Activated CD4-positive, alpha-beta T cell treated with anti-CD3 and anti-CD28 coated beads, Interleukin-2, amount 50 U/mL, for 48 hours (primary cell): ENCODE data around the gene ADAM10.

Source experiments
- DNase-seq, 2 experiments: peaks; one replicate each; pipeline ENCODE4 v3.0.0-alpha.2; 2020

The ADAM10 gene

DNA sequence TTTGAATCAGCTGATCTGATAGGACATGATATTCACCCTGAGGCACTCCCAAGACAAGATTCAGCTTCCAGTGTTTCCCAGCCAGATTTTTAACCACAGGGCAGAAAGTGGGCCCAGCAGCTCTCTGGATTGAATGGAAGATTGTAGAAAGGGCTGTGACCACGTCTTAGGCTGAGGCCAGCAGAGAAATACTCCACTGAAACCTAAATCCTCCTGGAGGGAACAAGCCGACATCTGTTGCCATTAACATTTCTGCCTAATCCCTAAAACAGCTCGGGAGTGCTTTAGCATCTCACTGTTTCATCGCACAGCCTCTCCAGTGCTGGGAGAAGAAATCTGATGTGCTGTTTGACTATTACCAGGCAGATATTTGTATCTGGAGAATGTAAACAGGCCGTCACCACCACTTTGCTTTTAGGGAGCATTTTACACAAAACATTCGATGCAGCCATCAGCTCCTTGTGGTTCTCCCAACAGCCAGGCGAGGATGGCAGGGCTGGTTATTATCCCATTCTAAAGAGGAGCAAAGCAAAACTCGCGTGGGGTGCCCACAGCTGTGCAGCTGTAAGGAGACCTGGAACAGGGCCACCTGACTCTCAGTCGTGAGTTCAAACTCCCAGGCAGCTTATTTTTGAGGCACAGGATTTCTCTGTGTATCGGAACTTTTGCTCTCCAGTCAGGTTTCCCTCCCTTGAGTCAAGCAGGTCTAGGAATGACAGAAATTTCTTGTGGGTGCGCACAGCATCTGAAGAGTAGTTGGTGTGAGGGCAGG, 200.3 kb downstream of the ADAM10 start:
- DNase-seq, result no peak

DNA sequence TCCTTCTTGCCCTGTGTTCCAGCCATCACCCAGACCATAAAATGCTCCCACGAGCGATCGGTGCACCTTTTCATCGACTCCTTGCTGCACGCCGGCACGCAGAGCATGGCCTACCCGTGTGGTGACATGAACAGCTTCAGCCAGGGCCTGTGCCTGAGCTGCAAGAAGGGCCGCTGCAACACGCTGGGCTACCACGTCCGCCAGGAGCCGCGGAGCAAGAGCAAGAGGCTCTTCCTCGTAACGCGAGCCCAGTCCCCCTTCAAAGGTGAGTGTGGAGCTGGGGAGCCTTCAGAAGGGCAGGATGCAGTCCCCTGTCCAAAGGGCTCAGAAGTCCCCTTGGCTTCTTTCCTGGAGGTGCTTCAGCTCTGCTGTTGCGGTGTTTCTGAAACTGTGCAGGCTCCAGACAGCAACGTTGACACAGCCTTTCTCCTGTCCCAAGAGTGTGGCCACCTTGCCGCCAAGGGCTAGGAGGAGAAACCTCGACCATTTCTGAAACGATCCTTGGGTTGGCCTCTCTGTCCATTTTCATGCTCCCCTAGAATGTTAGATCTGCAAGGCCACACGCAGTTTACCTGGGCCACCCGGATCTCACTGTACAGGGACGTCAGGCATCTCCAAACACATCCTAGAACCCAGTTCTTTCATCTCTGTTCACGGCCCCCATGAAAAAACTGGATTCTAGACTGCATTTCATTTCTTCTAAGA, 201.0 kb downstream of the ADAM10 start:
- DNase-seq, result no peak

DNA sequence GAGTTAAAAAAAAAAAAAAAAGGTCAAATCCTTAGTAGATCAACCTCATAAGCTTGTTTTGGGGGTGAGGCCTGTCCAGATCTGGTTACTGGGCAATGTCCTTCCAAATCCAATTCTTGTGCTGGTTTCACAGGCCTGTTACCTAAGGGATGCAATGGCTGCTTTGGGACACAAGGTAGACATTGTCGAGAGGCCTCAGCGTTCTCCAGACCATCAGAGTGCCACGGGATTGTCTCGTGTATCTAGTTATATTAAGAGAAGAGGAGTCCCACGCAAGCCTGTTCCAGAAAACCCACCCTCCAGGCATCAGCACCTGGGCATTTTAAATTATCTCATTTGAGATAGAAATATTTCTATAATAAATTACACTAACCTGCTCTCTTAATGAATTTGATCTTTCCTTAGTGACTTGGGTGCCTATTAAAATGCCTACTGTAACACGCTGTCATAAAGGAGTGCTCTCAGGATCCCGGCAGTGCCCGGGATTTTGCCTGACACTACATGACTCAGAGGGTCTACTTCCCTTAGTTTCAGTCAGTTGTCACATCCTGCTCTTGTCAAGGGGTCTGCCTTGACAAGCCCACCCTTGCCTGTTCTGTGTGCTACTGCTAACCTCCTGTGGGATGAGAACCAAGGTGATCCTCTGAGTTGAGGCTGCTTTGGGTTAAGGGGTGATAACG, 201.7 kb downstream of the ADAM10 start:
- DNase-seq, result no peak

DNA sequence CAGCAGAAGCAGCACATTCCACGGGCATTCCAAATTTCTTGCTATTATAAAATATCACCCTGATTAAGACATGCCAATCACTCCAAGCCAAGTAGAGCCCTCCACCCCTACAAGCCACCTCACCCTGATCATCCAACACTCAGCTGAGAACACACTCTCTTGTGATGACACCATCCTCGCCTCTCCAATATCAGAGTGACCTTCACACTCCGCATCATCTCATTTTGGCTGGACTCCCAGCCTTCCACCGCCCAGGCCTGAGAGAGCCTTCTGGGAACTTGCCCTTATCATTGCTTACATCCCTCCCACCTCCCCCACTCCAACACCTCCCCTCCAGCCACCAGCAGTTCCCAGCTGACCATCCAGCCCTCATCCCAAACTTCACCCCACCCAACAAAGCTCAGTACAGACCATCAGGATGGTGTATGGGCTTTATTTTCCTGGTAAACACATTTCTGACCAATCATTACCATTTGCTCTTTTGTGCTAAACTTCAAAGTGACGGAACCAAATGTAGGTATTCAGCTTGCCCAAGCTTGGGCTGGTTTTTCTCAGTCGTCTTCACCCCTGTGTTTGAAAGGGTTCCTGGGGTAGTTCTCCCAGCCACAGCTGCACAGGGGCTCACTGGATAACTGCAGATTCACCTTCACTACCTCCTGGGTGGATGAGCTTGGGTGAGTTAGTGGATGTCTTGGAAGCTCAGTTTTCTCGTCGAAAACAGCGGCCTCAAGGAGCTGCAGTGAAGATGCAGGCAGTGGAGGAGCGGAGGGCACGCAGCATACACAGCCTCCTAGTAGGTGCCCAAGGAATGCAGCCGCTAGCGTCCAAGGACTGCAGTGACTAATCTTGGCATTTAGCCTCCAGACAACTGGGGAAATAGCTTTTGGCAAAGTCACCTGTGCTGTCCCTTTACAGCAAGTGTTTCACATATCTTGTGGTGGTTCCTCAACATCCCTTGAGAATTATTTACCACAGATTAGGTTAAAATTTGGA, 202.6 kb downstream of the ADAM10 start:
- no peak for DNase-seq

DNA sequence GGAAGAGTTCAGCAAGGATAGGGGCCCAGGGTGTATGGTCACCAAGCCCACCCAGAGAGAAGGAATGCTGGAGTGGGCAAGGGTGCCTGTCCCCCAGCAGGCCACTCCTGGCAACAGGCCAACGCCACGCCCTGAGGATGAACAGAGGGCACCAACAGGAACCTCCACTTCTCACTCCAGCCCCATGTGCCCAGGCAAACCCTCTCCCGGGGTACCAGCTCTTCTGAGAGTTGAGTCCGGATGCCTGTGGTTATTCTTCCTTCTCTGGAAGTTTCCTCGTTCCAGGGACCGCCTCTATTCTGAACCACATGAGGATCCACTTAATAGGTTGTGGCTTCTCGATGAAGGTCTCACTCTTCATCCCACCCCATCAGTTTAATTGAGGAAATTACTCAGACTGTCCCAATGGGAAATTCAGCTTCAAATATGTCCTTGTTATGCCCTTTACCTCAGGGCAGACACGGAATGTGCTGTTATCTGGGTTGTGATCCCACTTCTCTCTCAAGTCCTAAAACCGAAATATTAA, 203.4 kb downstream of the ADAM10 start:
- DNase-seq, result no peak

DNA sequence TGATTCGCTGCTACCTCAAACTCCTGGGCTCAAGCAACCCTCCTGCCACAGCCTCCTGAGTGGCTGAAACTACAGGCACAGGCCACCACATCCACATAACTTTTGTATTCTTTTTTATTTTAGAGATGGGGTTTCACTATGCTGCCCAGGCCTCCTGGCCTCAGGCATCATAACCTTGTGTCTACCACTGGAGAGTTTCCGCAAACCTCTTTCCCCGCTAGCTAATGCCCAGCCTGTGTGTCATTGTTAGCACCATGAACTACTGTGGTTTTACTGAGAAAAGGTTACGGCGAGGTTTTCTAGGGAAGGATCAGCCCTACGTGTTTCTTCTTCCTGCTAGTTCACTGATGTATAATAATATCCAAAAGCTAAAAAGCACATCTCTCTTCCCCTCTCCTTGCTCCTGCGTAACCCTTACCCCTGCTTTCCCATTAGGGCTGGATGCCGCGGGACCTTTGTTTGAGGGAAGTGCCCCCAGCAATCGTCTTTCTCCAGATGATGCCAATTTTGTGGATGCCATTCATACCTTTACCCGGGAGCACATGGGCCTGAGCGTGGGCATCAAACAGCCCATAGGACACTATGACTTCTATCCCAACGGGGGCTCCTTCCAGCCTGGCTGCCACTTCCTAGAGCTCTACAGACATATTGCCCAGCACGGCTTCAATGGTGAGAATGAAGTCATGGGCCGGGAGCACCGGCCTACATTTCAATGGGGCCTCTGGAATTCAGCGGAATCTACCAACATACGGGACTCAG, 204.0 kb downstream of the ADAM10 start:
- DNase-seq, result peak; percentile 22 to 36

DNA sequence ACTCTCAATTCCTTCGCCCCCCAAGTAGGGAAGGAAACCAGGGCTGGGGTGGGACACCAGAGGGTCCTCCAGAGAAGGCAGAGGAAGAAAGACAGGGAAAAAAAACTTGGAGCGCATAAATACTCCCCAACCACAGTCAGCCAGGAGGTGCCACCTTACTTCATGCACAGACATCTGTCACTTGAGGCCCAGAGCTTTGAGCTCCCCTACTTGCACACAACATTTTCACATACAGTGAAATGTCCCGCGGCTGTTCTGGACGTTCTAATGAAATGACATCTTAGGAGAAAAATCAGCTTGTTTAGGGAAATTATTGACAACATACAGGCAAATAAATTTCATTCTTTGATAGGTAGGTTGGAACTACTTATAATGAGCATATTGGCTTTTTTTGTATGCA, 204.8 kb downstream of the ADAM10 start:
- DNase-seq, result no peak

DNA sequence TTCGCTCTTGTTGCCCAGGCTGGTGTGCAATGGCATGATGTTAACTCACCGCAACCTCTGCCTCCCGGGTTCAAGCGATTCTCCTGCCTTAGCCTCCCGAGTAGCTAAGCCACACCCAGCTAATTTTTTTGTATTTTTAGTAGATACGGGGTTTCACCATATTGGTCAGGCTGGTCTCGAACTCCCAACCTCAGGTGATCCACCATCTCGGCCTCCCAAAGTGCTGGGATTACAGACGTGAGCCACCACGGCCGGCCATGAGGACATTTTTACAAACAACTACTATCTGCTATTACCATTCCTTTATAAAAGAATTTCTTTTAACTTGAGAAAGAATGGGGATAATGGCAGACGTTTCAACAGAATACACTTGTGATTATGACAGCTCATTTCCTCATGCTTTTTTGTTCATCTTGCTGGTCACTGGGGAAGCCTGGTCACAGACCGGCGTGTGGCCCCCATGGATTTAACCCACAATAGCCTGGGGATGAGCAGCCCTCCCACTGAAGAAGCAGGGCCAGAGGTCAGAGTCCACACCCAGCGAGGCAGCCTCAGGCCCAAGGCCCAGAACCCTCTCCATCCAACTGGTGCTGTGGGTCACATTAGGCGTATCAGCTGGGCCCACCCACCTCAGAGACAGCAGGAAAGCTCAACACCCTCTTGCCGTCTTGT, 205.7 kb downstream of the ADAM10 start:
- no peak for DNase-seq

DNA sequence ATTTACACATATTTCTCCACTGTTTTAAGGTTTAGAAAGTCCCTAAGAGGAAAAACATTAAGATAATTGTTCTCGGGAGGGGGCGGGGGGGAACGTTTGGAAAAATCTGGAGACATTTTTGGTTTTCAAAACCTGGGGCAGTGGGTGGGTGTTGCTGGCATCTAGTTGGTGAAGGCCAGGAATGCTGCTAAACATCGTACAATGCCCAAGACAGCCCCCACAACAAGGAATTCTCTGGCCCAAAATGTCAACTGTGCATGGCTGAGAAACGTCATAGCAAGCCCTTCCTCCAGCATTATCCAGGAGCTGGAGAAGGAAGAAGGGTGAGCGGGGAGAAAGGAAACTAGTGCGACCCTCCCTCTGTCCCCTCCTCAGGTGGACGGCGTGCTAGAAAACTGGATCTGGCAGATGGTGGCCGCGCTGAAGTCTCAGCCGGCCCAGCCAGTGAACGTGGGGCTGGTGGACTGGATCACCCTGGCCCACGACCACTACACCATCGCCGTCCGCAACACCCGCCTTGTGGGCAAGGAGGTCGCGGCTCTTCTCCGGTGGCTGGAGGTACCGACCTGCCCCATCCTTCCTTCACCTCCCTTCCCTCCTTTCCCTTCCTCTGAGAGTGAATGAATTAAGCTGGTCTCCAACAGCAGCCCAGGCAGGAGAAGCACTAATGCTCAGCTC, 208.0 kb downstream of the ADAM10 start:
- no peak for DNase-seq

DNA sequence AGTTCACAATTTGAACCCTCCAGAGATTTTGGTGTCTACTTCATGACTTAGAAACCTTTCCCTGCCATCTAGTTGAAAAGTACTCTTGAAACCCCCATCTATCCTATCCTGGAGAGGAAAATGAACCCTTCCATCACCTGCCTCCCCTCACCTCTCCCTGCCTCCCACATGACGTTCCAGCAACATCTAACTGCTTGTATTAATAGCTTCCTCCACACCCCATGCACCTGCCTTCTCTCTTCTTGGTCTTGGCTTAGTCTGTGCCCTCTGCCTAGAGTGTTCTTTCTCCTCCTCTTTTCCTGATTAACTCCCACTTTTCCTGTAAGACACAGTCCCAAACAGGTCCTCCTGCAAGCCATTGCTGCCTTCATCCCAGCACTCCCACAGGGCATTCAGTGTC, 210.0 kb downstream of the ADAM10 start:
- no peak for DNase-seq

DNA sequence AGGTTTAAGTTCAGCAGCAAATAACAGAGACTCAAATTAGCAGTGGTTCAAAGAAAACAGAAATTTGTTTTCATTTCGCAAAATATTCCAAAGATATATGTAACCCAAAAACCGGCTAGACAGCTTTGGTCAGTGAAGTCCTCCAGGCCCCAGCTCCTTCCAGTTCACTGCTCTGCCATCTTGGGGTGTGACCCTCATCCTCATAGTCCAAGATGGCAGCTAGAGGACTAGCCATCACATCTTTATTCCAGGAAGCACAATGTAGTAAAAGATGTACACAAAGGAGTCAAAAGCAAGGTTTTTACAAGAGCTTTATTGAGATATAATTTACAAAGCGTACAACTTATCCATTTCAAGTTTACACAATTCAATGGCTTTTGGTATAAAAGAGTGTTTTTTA, 210.6 kb downstream of the ADAM10 start:
- no peak for DNase-seq
